ENCODE results near the gene SHCBP1L. TPM values are rescaled to one million over a fixed set of nuclear protein-coding genes. Genes with fewer than 3 reads are reported as not detected.

The SHCBP1L gene
- total RNA-seq, 4 donors from 2014 or later: 1.0 TPM; not detected in 3

- DNase-seq: no peak
- no peak for TF ChIP-seq POLR2A (IDR thresholded peaks at IDR 0.05)
- TF ChIP-seq CTCF (IDR thresholded peaks at IDR 0.05): no peak
- intact Hi-C loops (cut with DNase I; ENCODE audit: low total_unique reads): no loop called here
Observed at GRCh38 chr1:182995894-182996293, 42.9 kb upstream of the SHCBP1L start.

GRCh38 chr1:182993746-182994145, 40.8 kb upstream of the SHCBP1L start:
- no peak for TF ChIP-seq POLR2A (IDR thresholded peaks at IDR 0.05)
- no peak for TF ChIP-seq CTCF (IDR thresholded peaks at IDR 0.05)
- Histone ChIP-seq H3K27ac (no peak overlapping the region), H3K36me3 (no peaks in the 10 kb centered on the region), H3K27me3 (no peaks in the 10 kb centered on the region), H3K9me3 (no peaks in the 10 kb centered on the region), H3K4me1 (no peaks in the 10 kb centered on the region), H3K4me3 (no peak overlapping the region)
- intact Hi-C loops (cut with DNase I; ENCODE audit: low total_unique reads): no loop called here
- no peak for DNase-seq

More at GRCh38 chr1:182995894-182996293, 42.9 kb upstream of the SHCBP1L start:
- H3K27me3 ChIP-seq: no peaks in the 10 kb centered on the region
- no peaks in the 10 kb centered on the region for H3K36me3 ChIP-seq
- no peak overlapping the region for H3K4me3 ChIP-seq
- no peak overlapping the region for H3K27ac ChIP-seq
- H3K9me3 ChIP-seq: no peaks in the 10 kb centered on the region
- no peaks in the 10 kb centered on the region for H3K4me1 ChIP-seq

- DNase-seq: peak in 1 of 2 donors; percentile 18
- intact Hi-C loops (cut with DNase I; ENCODE audit: low total_unique reads): no loop called here
- no peaks in the 10 kb centered on the region for H3K9me3 ChIP-seq
- no peaks in the 10 kb centered on the region for H3K4me1 ChIP-seq
- H3K27ac ChIP-seq: no peak overlapping the region
- H3K4me3 ChIP-seq: no peak overlapping the region
- H3K36me3 ChIP-seq: no peaks in the 10 kb centered on the region
- no peaks in the 10 kb centered on the region for H3K27me3 ChIP-seq
- no peak for TF ChIP-seq POLR2A (IDR thresholded peaks at IDR 0.05)
- no peak for TF ChIP-seq CTCF (IDR thresholded peaks at IDR 0.05)
Observed at GRCh38 chr1:182990413-182991144, 37.6 kb upstream of the SHCBP1L start.

- intact Hi-C loops (cut with DNase I; ENCODE audit: low total_unique reads): no loop called here
- no peak for DNase-seq
- H3K9me3 ChIP-seq: no peaks in the 10 kb centered on the region
Observed at GRCh38 chr1:182985876-182986275, 32.9 kb upstream of the SHCBP1L start.

More at GRCh38 chr1:182985876-182986275, 32.9 kb upstream of the SHCBP1L start:
- H3K27ac ChIP-seq: no peak overlapping the region
- H3K27me3 ChIP-seq: no peaks in the 10 kb centered on the region
- H3K36me3 ChIP-seq: no peaks in the 10 kb centered on the region
- no peaks in the 10 kb centered on the region for H3K4me1 ChIP-seq
- no peak for TF ChIP-seq POLR2A (IDR thresholded peaks at IDR 0.05)
- TF ChIP-seq CTCF (IDR thresholded peaks at IDR 0.05): no peak
- no peak overlapping the region for H3K4me3 ChIP-seq

All from uterus (tissue), 4 donors.